Activated CD8-positive, alpha-beta T cell treated with anti-CD3 and anti-CD28 coated beads for 36 hours (primary cell): Measurements from ENCODE around the gene MCF2L2. TPM values are rescaled to one million over a fixed set of nuclear protein-coding genes. Genes with fewer than 3 reads are reported as not detected.

Experiments
- ATAC-seq: fragments of 200-7000 bp; cut with Tn5 transposase; one replicate; pipeline ENCODE4 v1.10.0; 2021; ENCODE audit warnings: mild to moderate bottlenecking, moderate library complexity
- CTCF ChIA-PET: fragments of 350-600 bp; sonication (Branson Sonifier 250); formaldehyde crosslinking; loops from one replicate; lab custom pipeline; 2021; ENCODE audit warnings: antibody characterized with exemption; lab: Charles Lee
- POLR2A ChIA-PET: fragments of 350-600 bp; sonication (Branson Sonifier 250); formaldehyde crosslinking; loops from one replicate; lab custom pipeline; 2021; ENCODE audit warnings: antibody characterized with exemption; lab: Charles Lee
- DNase-seq: peaks from one replicate; pipeline ENCODE4 v3.0.0-alpha.2; 2020
- H3K27ac Mint-ChIP-seq: one replicate; pipeline ENCODE4 v1.8.0; 2021; ENCODE audit warnings: mild to moderate bottlenecking, mixed read lengths
- H3K27me3 Mint-ChIP-seq: one replicate; pipeline ENCODE4 v1.8.0; 2021; ENCODE audit warnings: mixed read lengths
- H3K36me3 Mint-ChIP-seq: one replicate; pipeline ENCODE4 v1.8.0; 2021; ENCODE audit warnings: low read depth, mixed read lengths
- H3K4me1 Mint-ChIP-seq: one replicate; pipeline ENCODE4 v1.8.0; 2021; ENCODE audit warnings: low read depth, mixed read lengths
- H3K4me3 Mint-ChIP-seq: one replicate; pipeline ENCODE4 v1.8.0; 2021; ENCODE audit warnings: mild to moderate bottlenecking, moderate library complexity, mixed read lengths
- H3K9me3 Mint-ChIP-seq: one replicate; pipeline ENCODE4 v1.8.0; 2021; ENCODE audit warnings: mixed read lengths
- CTCF ChIP-seq: fragments of 200-600 bp; IDR thresholded peaks from one replicate; pipeline ENCODE4 v1.8.0; 2022; ENCODE audit warnings: antibody characterized with exemption, mild to moderate bottlenecking
- intact Hi-C: fragments of 100-400 bp; cut with micrococcal nuclease; formaldehyde crosslinking; loops from one replicate; pipeline ENCODE4 v1.10.0; 2022
- total RNA-seq, 2 experiments: library from RNA; stranded (reverse); gene quantifications; one replicate each; pipeline ENCODE4 v1.2.3, GENCODE V29; 2021

MCF2L2 gene
- total RNA-seq, 2 experiments from 2014 or later: 3.5 to 3.7 TPM

GRCh38 chr3:183388213-183388895 lies 40.1 kb downstream of the MCF2L2 start:
- ChIA-PET POLR2A (interaction anchor here (0.9 kb wide), 1 partner anchor 40 kb away, joined by 4 read pairs; no protein-coding TSS in a partner anchor), CTCF (interaction anchor here (1.0 to 3.9 kb wide), 4 partner anchors 203 to 302 kb away, joined by 3 to 18 read pairs (median 8); no protein-coding TSS in a partner anchor)
- peaks cover 6% of the 10 kb centered on the region for H3K4me1 Mint-ChIP-seq
- DNase-seq (no peak), ATAC-seq (no peak)
- no peak overlapping the region for H3K27ac Mint-ChIP-seq
- H3K27me3 Mint-ChIP-seq: no peaks in the 10 kb centered on the region
- intact Hi-C loops: no loop called here
- H3K36me3 Mint-ChIP-seq: no peaks in the 10 kb centered on the region
- no peak for TF ChIP-seq CTCF
- no peak overlapping the region for H3K4me3 Mint-ChIP-seq
- H3K9me3 Mint-ChIP-seq: no peaks in the 10 kb centered on the region

DNA sequence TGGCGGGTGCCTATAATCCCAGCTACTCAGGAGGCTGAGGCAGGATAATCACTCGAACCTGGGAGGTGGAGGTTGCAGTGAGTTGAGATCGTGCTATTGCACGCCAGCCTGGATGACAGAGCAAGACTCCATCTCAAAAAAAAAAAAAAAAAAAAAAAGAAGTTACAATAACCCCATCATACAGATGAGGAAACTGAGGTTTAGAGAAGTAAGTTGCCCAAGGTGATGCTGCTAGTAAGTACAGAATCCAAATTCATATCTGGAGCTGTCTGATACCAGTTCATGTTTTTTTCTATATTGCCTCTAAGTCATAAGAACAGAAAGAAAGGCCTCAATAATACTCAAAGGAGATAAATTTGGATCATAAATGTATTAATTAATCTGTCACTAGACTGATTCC lies 40.6 kb downstream of the MCF2L2 start:
- POLR2A ChIA-PET: no interaction called here

GRCh38 chr3:183386651-183387050 lies 41.8 kb downstream of the MCF2L2 start:
- ChIA-PET POLR2A (no interaction called here), CTCF (interaction anchor here (0.6 to 9.2 kb wide), 22 partner anchors 8 to 380 kb away, joined by 3 to 277 read pairs (median 3); partner anchors contain the start of gene MCF2L2)
- peaks cover 8% of the 10 kb centered on the region for H3K4me1 Mint-ChIP-seq
- H3K27ac Mint-ChIP-seq: no peak overlapping the region
- intact Hi-C loops: loop anchor here (1.0 kb wide), 1 partner anchor 264 kb away; no protein-coding TSS in a partner anchor
- no peaks in the 10 kb centered on the region for H3K9me3 Mint-ChIP-seq
- no peaks in the 10 kb centered on the region for H3K36me3 Mint-ChIP-seq
- H3K4me3 Mint-ChIP-seq: no peak overlapping the region
- no peaks in the 10 kb centered on the region for H3K27me3 Mint-ChIP-seq
- ATAC-seq: no peak
- no peak for TF ChIP-seq CTCF
- DNase-seq: no peak

More for the DNA sequence above, 40.6 kb downstream of the MCF2L2 start:
- Mint-ChIP-seq H3K27ac (no peak overlapping the region), H3K27me3 (no peaks in the 10 kb centered on the region), H3K36me3 (no peaks in the 10 kb centered on the region), H3K9me3 (no peaks in the 10 kb centered on the region), H3K4me1 (peaks cover 6% of the 10 kb centered on the region), H3K4me3 (no peak overlapping the region)
- TF ChIP-seq CTCF: no peak
- DNase-seq (no peak), ATAC-seq (no peak)
- intact Hi-C loops: no loop called here
- CTCF ChIA-PET: interaction anchor here (1.0 to 2.9 kb wide), 3 partner anchors 203 to 302 kb away, joined by 3 to 10 read pairs (median 7); no protein-coding TSS in a partner anchor

GRCh38 chr3:183385698-183386613 lies 42.5 kb downstream of the MCF2L2 start:
- DNase-seq: peak; percentile 77
- peak; percentile 76 for ATAC-seq
- Mint-ChIP-seq H3K9me3 (no peaks in the 10 kb centered on the region), H3K27ac (peak overlapping the region; percentile 39), H3K4me3 (no peak overlapping the region), H3K27me3 (no peaks in the 10 kb centered on the region), H3K4me1 (peaks cover 11% of the 10 kb centered on the region), H3K36me3 (no peaks in the 10 kb centered on the region)
- ChIA-PET CTCF (interaction anchor here (0.6 to 9.2 kb wide), 29 partner anchors 9 to 1026 kb away, joined by 3 to 277 read pairs (median 3); partner anchors contain the start of genes B3GNT5 and MCF2L2), POLR2A (no interaction called here)
- intact Hi-C loops: loop anchor here (1.0 kb wide), 1 partner anchor 264 kb away; no protein-coding TSS in a partner anchor
- peak; percentile 72 for TF ChIP-seq CTCF
